Prostate gland (tissue), 2 donors: ENCODE measurements around the gene ZBED1. TPM values are rescaled to one million over a fixed set of nuclear protein-coding genes. Genes with fewer than 3 reads are reported as not detected.
"Not testable (repeated sequence)": the region's sequence is repeated elsewhere in the genome, so short reads cannot be mapped to it uniquely, and the experiment has no call there.

Experiments used
- DNase-seq: peaks from one replicate; pipeline ENCODE4 v3.0.0-alpha.2; 2019; ENCODE audit warnings: low spot score
- H3K27ac ChIP-seq, 2 donors: fragments of 200-600 bp; sonication (generic); 2 replicates each; pipeline ENCODE4 v1.5.1; 2017 to 2019
- H3K27me3 ChIP-seq: fragments of 200-600 bp; sonication (generic); replicated peaks from 2 replicates; pipeline ENCODE4 v1.5.1; 2019; ENCODE audit not compliant: insufficient read depth
- H3K36me3 ChIP-seq, 2 donors: fragments of 200-600 bp; sonication (generic); 1 replicate in 1 of 2; 2 replicates in 1 of 2; pipeline versions ENCODE4 v1.5.1 to v1.8.1; 2017 to 2019
- H3K4me1 ChIP-seq: fragments of 200-600 bp; sonication (generic); replicated peaks from 2 replicates; pipeline ENCODE4 v1.5.1; 2019
- H3K4me3 ChIP-seq, 2 donors: fragments of 200-600 bp; sonication (generic); 2 replicates each; pipeline ENCODE4 v1.5.1; 2017 to 2019
- H3K9me3 ChIP-seq: fragments of 200-600 bp; sonication (generic); 2 replicates; pipeline ENCODE4 v1.5.1; 2017
- CTCF ChIP-seq, 4 experiments: fragments of 200-600 bp in 2 of 4; fragments of 450-650 bp in 2 of 4; sonication (generic) in 2 of 4; IDR thresholded peaks; 1 replicate in 3 of 4; 2 replicates in 1 of 4; pipeline ENCODE4 v1.5.1; 2016 to 2019; ENCODE audit warnings: antibody characterized with exemption in 4 of 4, mild to moderate bottlenecking in 2 of 4, moderate library complexity in 2 of 4
- POLR2A ChIP-seq: fragments of 450-650 bp; IDR thresholded peaks from one replicate; pipeline ENCODE4 v1.6.1; 2016; ENCODE audit warnings: antibody characterized with exemption, mild to moderate bottlenecking
- POLR2AphosphoS5 ChIP-seq: sonication (generic); formaldehyde crosslinking; IDR thresholded peaks from one replicate; pipeline ENCODE4 v1.6.1; 2017; ENCODE audit warnings: antibody characterized with exemption
- WGBS: methylation state at CpG from one replicate; pipeline ENCODE4 v1.1.5; 2018; 5-methylcytosine and 5-hydroxymethylcytosine counted together
- intact Hi-C: fragments of 100-400 bp; cut with DNase I; formaldehyde crosslinking; loops from one replicate; pipeline ENCODE4 v1.14.2; 2022
- total RNA-seq, 2 donors: library from RNA; depleted of rRNA; stranded (reverse); fragments of >200 nt; gene quantifications; one replicate each; pipeline ENCODE4 v1.1.0, GENCODE V29; 2016

The ZBED1 gene
- total RNA-seq, 2 donors from 2014 or later = 52.6 to 92.1 TPM

DNA sequence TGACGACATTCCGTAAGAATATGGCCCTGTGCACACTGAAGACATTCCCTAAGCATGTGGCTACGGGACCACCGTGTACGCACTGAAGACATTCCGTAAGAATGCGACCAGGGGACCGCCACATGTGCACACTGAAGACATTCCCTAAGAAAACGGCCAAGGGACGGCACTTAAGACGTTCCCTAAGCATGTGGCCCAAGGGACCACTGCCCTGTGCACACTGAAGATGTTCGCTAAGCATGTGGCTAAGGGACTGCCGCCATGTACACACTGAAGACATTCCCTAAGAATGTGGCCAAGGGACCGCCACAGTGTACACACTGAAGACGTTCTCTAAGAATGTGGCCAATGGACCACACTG lies 21.4 kb downstream of the ZBED1 start:
- H3K36me3 ChIP-seq = no peaks in the 10 kb centered on the region
- DNase-seq = no peak
- H3K27me3 ChIP-seq = no peaks in the 10 kb centered on the region
- no peak for TF ChIP-seq POLR2A
- no peak for TF ChIP-seq CTCF (IDR thresholded peaks at IDR 0.05)
- no peak overlapping the region for H3K4me3 ChIP-seq
- intact Hi-C loops = no loop called here
- WGBS = 94% methylated on average over 15 of the region's 15 CpGs
- H3K4me1 ChIP-seq = no peaks in the 10 kb centered on the region
- H3K9me3 ChIP-seq = no peaks in the 10 kb centered on the region
- H3K27ac ChIP-seq = no peak overlapping the region

GRCh38 chrX:2478546-2479419 lies 22.0 kb downstream of the ZBED1 start:
- no peak overlapping the region for H3K27ac ChIP-seq
- H3K4me1 ChIP-seq = no peaks in the 10 kb centered on the region
- no peaks in the 10 kb centered on the region for H3K27me3 ChIP-seq
- WGBS = 91% methylated on average over 21 of the region's 21 CpGs
- TF ChIP-seq POLR2A = no peak
- TF ChIP-seq POLR2AphosphoS5 = no peak
- no peak for TF ChIP-seq CTCF (IDR thresholded peaks at IDR 0.05)
- no peak overlapping the region for H3K4me3 ChIP-seq
- intact Hi-C loops = no loop called here
- H3K36me3 ChIP-seq = no peaks in the 10 kb centered on the region
- no peaks in the 10 kb centered on the region for H3K9me3 ChIP-seq
- no peak for DNase-seq

DNA sequence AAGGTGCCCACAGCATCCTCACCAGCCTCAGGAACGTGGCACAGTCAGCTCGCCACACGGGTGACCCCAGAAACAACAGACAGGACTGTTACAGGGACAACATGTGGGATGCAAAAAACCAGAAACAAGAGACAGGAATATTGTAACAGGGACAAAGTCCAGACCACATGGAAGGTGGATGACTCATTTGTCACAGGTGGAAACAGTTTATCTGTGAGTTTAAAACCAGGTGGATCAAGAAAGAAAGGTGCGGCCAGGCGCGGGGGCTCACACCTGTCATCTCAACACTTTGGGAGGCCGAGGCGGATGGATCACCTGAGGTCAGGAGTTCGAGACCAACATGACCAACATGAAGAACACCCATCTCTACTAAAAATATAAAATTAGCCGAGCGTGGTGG lies 23.5 kb downstream of the ZBED1 start:
- 94% methylated on average over 11 of the region's 11 CpGs for WGBS
- H3K27ac ChIP-seq, H3K9me3 ChIP-seq, H3K27me3 ChIP-seq, H3K4me1 ChIP-seq, H3K4me3 ChIP-seq, intact Hi-C loops, H3K36me3 ChIP-seq, DNase-seq: not testable (repeated sequence)

GRCh38 chrX:2474963-2475726 lies 25.6 kb downstream of the ZBED1 start:
- DNase-seq = no peak

More at GRCh38 chrX:2474963-2475726, 25.6 kb downstream of the ZBED1 start:
- intact Hi-C loops = no loop called here
- TF ChIP-seq CTCF (IDR thresholded peaks at IDR 0.05) = no peak
- TF ChIP-seq POLR2AphosphoS5 = no peak
- TF ChIP-seq POLR2A = no peak
- no peak overlapping the region for H3K4me3 ChIP-seq
- no peaks in the 10 kb centered on the region for H3K9me3 ChIP-seq
- WGBS = 81% methylated on average over 18 of the region's 18 CpGs
- no peak overlapping the region for H3K27ac ChIP-seq
- H3K36me3 ChIP-seq = no peaks in the 10 kb centered on the region
- H3K27me3 ChIP-seq = no peaks in the 10 kb centered on the region
- H3K4me1 ChIP-seq = no peaks in the 10 kb centered on the region
